ENCODE data around the gene KIF3B.

DNA sequence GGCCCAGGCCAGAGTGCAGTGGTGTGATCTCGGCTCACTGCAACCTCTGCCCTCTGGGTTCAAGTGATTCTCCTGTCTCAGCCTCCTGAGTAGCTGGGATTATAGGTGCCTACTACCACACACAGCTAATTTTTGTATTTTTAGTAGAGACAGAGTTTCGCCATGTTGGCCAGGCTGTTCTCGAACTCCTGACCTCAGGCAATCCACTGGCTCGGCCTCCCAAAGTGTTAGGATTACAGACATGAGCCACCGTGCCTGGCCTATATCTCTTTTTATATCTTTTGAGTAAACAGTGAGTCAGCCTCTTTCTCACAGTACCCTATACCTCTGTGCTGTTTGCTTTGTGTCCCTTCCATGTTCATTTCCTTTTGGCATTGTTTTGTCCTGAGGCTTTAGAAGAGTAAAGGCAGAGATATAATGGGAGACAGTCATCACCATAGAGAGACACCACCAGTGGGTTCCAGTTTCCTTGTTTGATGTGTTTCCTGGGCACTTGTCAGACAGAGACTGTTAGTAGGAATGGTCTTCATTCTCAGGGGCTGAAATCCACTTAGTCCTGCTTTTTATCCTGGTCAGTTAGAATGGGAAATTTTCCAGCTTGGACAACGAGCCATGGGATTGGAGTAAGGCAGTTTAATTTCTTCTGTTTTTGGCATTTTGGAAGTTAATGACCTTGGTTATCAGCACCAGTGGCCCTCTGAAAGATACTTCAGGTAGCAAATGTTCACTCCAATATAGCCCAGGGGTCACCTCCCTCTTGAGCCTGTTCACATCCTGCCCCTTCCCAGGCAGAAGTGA, 48.5 kb downstream of the KIF3B start:
- TF ChIP-seq ZNF274 (IDR thresholded peaks at IDR 0.05; ENCODE audit: low read depth, low read length) (no peak), YY1 (IDR thresholded peaks at IDR 0.05; ENCODE audit: insufficient read depth, insufficient read length) (no peak)

Measured in NT2/D1 (cell line).